H9 (cell line): ENCODE data around the gene PGLYRP2. TPM values are rescaled to one million over a fixed set of nuclear protein-coding genes. Genes with fewer than 3 reads are reported as not detected.

Experiments used
- DNase-seq: peaks from one replicate; pipeline ENCODE4 v3.0.0-alpha.2; 2017
- H2AFZ ChIP-seq: one replicate; pipeline ENCODE4 v1.6.1; 2013; ENCODE audit warnings: mild to moderate bottlenecking, low read length, control low read depth, moderate library complexity
- H2AK5ac ChIP-seq: 2 replicates; pipeline ENCODE4 v1.6.1; 2013; ENCODE audit warnings: low read length, control low read depth, mixed read lengths; ENCODE audit not compliant: insufficient read length
- H2BK120ac ChIP-seq: one replicate; pipeline ENCODE4 v1.6.1; 2013; ENCODE audit warnings: low read depth, mild to moderate bottlenecking, low read length, control low read depth, inconsistent platforms; ENCODE audit not compliant: poor library complexity, severe bottlenecking
- H2BK12ac ChIP-seq: 2 replicates; pipeline ENCODE4 v1.6.1; 2013; ENCODE audit warnings: low read length, control low read depth, mixed read lengths, low read depth; ENCODE audit not compliant: insufficient read length
- H2BK15ac ChIP-seq: 2 replicates; pipeline ENCODE4 v1.6.1; 2013; ENCODE audit warnings: low read depth, low read length, control low read depth
- H2BK20ac ChIP-seq: one replicate; pipeline ENCODE4 v1.6.1; 2013; ENCODE audit warnings: low read depth, mild to moderate bottlenecking, low read length, control low read depth, inconsistent platforms; ENCODE audit not compliant: poor library complexity, severe bottlenecking
- H2BK5ac ChIP-seq: 2 replicates; pipeline ENCODE4 v1.6.1; 2013; ENCODE audit warnings: low read length, control low read depth, mixed read lengths; ENCODE audit not compliant: insufficient read length
- H3K14ac ChIP-seq: 2 replicates; pipeline ENCODE4 v1.6.1; 2013; ENCODE audit warnings: low read length, control low read depth; ENCODE audit not compliant: insufficient read depth
- H3K18ac ChIP-seq: 2 replicates; pipeline ENCODE4 v1.6.1; 2013; ENCODE audit warnings: low read depth, mild to moderate bottlenecking, mixed read lengths, low read length, control low read depth; ENCODE audit not compliant: insufficient read length
- H3K23ac ChIP-seq: 2 replicates; pipeline ENCODE4 v1.6.1; 2013; ENCODE audit warnings: low read length, control low read depth, mixed read lengths, low read depth; ENCODE audit not compliant: insufficient read length
- H3K23me2 ChIP-seq: 2 replicates; pipeline ENCODE4 v1.6.1; 2013; ENCODE audit warnings: low read depth, mild to moderate bottlenecking, mixed read lengths, low read length, control low read depth; ENCODE audit not compliant: insufficient read length, poor library complexity, severe bottlenecking
- H3K27ac ChIP-seq: 2 replicates; pipeline ENCODE4 v1.5.1; 2013; ENCODE audit warnings: low read length, control low read depth, mixed read lengths, low read depth; ENCODE audit not compliant: insufficient read length
- H3K27me3 ChIP-seq: 2 replicates; pipeline ENCODE4 v1.6.1; 2013; ENCODE audit warnings: low read length, control low read depth, inconsistent platforms; ENCODE audit not compliant: insufficient read depth
- H3K4ac ChIP-seq: 2 replicates; pipeline ENCODE4 v1.6.1; 2013; ENCODE audit warnings: low read depth, mild to moderate bottlenecking, control low read depth, inconsistent platforms, low read length, moderate library complexity
- H3K4me1 ChIP-seq: 2 replicates; pipeline ENCODE4 v1.6.1; 2013; ENCODE audit warnings: low read length, control low read depth, inconsistent platforms; ENCODE audit not compliant: insufficient read depth
- H3K4me2 ChIP-seq: 2 replicates; pipeline ENCODE4 v1.6.1; 2013; ENCODE audit warnings: low read length, control low read depth, mixed read lengths; ENCODE audit not compliant: insufficient read length, insufficient read depth
- H3K56ac ChIP-seq: 2 replicates; pipeline ENCODE4 v1.6.1; 2013; ENCODE audit warnings: low read depth, mild to moderate bottlenecking, mixed read lengths, low read length, control low read depth; ENCODE audit not compliant: insufficient read length
- H3K79me1 ChIP-seq: 2 replicates; pipeline ENCODE4 v1.6.1; 2013; ENCODE audit warnings: low read depth, mild to moderate bottlenecking, moderate library complexity, low read length, control low read depth, inconsistent platforms; ENCODE audit not compliant: insufficient read depth, poor library complexity, severe bottlenecking
- H3K79me2 ChIP-seq: 2 replicates; pipeline ENCODE4 v1.6.1; 2013; ENCODE audit warnings: low read length, control low read depth, inconsistent platforms; ENCODE audit not compliant: insufficient read depth
- H3K9ac ChIP-seq: 2 replicates; pipeline ENCODE4 v1.6.1; 2013; ENCODE audit warnings: low read length, control low read depth, mixed read lengths; ENCODE audit not compliant: insufficient read length; ENCODE audit errors: extremely low read depth
- H3K9me3 ChIP-seq: one replicate; pipeline ENCODE4 v1.6.1; 2013; ENCODE audit warnings: low read depth, low read length, inconsistent platforms; ENCODE audit not compliant: control insufficient read depth
- H3T11ph ChIP-seq: one replicate; pipeline ENCODE4 v1.6.1; 2013; ENCODE audit warnings: mild to moderate bottlenecking, low read length, control low read depth, inconsistent platforms
- H4K20me1 ChIP-seq: one replicate; pipeline ENCODE4 v1.6.1; 2013; ENCODE audit not compliant: control insufficient read depth, insufficient read length, insufficient read depth
- H4K5ac ChIP-seq: 2 replicates; pipeline ENCODE4 v1.6.1; 2013; ENCODE audit warnings: low read depth, mild to moderate bottlenecking, mixed read lengths, low read length, control low read depth; ENCODE audit not compliant: insufficient read length
- H4K8ac ChIP-seq: replicated peaks from 2 replicates; pipeline ENCODE4 v1.6.1; 2013; ENCODE audit warnings: low read length, control low read depth, mixed read lengths, low read depth; ENCODE audit not compliant: insufficient read length
- H4K91ac ChIP-seq: 2 replicates; pipeline ENCODE4 v1.6.1; 2013; ENCODE audit warnings: low read depth, mild to moderate bottlenecking, moderate library complexity, mixed read lengths, low read length, control low read depth; ENCODE audit not compliant: insufficient read length
- H3K27ac Mint-ChIP-seq, 3 experiments: 2 replicates in 2 of 3; 3 replicates in 1 of 3; pipeline ENCODE4 v1.8.0; 2020 to 2021; ENCODE audit warnings: mixed read lengths in 3 of 3, mild to moderate bottlenecking in 1 of 3, moderate library complexity in 1 of 3
- H3K27me3 Mint-ChIP-seq: 2 replicates; pipeline ENCODE4 v1.8.0; 2021; ENCODE audit warnings: low read depth, mild to moderate bottlenecking, moderate library complexity, mixed read lengths
- H3K36me3 Mint-ChIP-seq, 3 experiments: 2 replicates in 2 of 3; 3 replicates in 1 of 3; pipeline ENCODE4 v1.8.0; 2020 to 2021; ENCODE audit warnings: low read depth in 3 of 3, mixed read lengths in 3 of 3; ENCODE audit not compliant: insufficient read depth in 1 of 3
- H3K4me1 Mint-ChIP-seq, 2 experiments: 2 replicates each; pipeline ENCODE4 v1.8.0; 2020; ENCODE audit warnings: mixed read lengths in 2 of 2
- H3K4me3 Mint-ChIP-seq, 2 experiments: 2 replicates in 1 of 2; 3 replicates in 1 of 2; pipeline ENCODE4 v1.8.0; 2020 to 2021; ENCODE audit warnings: mild to moderate bottlenecking in 2 of 2, mixed read lengths in 2 of 2, moderate library complexity in 1 of 2
- H3K9me3 Mint-ChIP-seq, 2 experiments: 2 replicates in 1 of 2; 3 replicates in 1 of 2; pipeline ENCODE4 v1.8.0; 2020; ENCODE audit warnings: mild to moderate bottlenecking in 2 of 2, mixed read lengths in 2 of 2, moderate library complexity in 1 of 2
- CTCF ChIP-seq: fragments of 200-600 bp; sonication (generic); conservative IDR thresholded peaks from 3 replicates; pipeline ENCODE4 v1.8.0; 2021; ENCODE audit warnings: antibody characterized with exemption, mild to moderate bottlenecking
- WGBS: extraction: QIAGEN DNeasy Blood & Tissue Kit; methylation state at CpG from one replicate; pipeline ENCODE4 v1.1.7; 2013; ENCODE audit warnings: missing lambda C conversion rate, low lambda C conversion rate, mixed read lengths; ENCODE audit not compliant: insufficient read length; ENCODE audit errors: extremely low coverage; 5-methylcytosine and 5-hydroxymethylcytosine counted together
- total RNA-seq: library from RNA; stranded (reverse); gene quantifications from 2 replicates; pipeline ENCODE4 v1.2.1, GENCODE V29; 2021

Gene PGLYRP2
- total RNA-seq, 1 experiment from 2014 or later: not detected

- Histone ChIP-seq H3K23ac (no peak overlapping the region), H3K14ac (no peak overlapping the region), H2BK120ac (no peak overlapping the region), H3K23me2 (no peaks in the 10 kb centered on the region), H2BK15ac (no peak overlapping the region), H3K56ac (no peak overlapping the region), H3K27ac (no peak overlapping the region), H3K9ac (no peak overlapping the region), H3K18ac (no peak overlapping the region), H3K4me1 (no peaks in the 10 kb centered on the region), H4K5ac (no peak overlapping the region), H4K91ac (no peak overlapping the region), H3K9me3 (no peaks in the 10 kb centered on the region), H3K4me2 (no peak overlapping the region), H4K8ac (no peak overlapping the region), H4K20me1 (no peaks in the 10 kb centered on the region), H2BK12ac (no peak overlapping the region), H3K79me2 (no peaks in the 10 kb centered on the region), H2BK5ac (no peak overlapping the region), H2BK20ac (no peak overlapping the region), H2AK5ac (no peak overlapping the region), H2AFZ (no peak overlapping the region), H3K79me1 (no peaks in the 10 kb centered on the region), H3K4ac (no peak overlapping the region), H3K27me3 (no peaks in the 10 kb centered on the region), H3T11ph (no peak overlapping the region)
- no peak for DNase-seq
- no peaks in the 10 kb centered on the region for H3K4me1 Mint-ChIP-seq
- no CpG with 5 or more reads among the region's 13 CpGs for WGBS
- no peaks in the 10 kb centered on the region for H3K36me3 Mint-ChIP-seq
- H3K27me3 Mint-ChIP-seq: no peaks in the 10 kb centered on the region; the same call in 1 of the 2 replicates
- TF ChIP-seq CTCF: no peak
- no peak overlapping the region for H3K4me3 Mint-ChIP-seq
- no peak overlapping the region for H3K27ac Mint-ChIP-seq
- no peaks in the 10 kb centered on the region for H3K9me3 Mint-ChIP-seq
Measured at GRCh38 chr19:15442142-15442920, 37.0 kb downstream of the PGLYRP2 start.
